GM10248 (cell line): ENCODE data around the gene CNTN4.

Experiments used
- CTCF ChIA-PET: fragments of 300-600 bp; sonication (Branson Sonifier 250); formaldehyde crosslinking; extraction: SDS; loops from one replicate; lab custom pipeline; 2021; ENCODE audit warnings: antibody characterized with exemption; lab: Yijun Ruan, JAX
- POLR2A ChIA-PET: fragments of 350-650 bp; sonication (Branson Sonifier 250); formaldehyde crosslinking; extraction: SDS; loops from one replicate; lab custom pipeline; 2020; ENCODE audit warnings: antibody characterized with exemption; lab: Yijun Ruan, JAX
- DNase-seq: peaks from one replicate; pipeline ENCODE4 v3.0.0; 2012; ENCODE audit errors: extremely low spot score
- CTCF ChIP-seq: IDR thresholded peaks from 2 replicates; pipeline ENCODE4 v1.5.1; 2012; ENCODE audit warnings: mild to moderate bottlenecking, low read depth; ENCODE audit errors: extremely low read depth, missing control alignments, control extremely low read depth

The CNTN4 gene

GRCh38 chr3:2879023-2879422, 780.4 kb downstream of the CNTN4 start:
- ChIA-PET POLR2A (no interaction called here), CTCF (interaction anchor here (1.1 kb wide), 1 partner anchor 39 kb away, joined by 3 read pairs; no protein-coding TSS in a partner anchor)
- no peak for TF ChIP-seq CTCF
- no peak for DNase-seq

GRCh38 chr3:2879587-2879986, 780.9 kb downstream of the CNTN4 start:
- ChIA-PET CTCF (no interaction called here), POLR2A (no interaction called here)
- no peak for TF ChIP-seq CTCF
- no peak for DNase-seq

GRCh38 chr3:2880218-2880756, 781.6 kb downstream of the CNTN4 start:
- ChIA-PET POLR2A (no interaction called here), CTCF (no interaction called here)
- DNase-seq = no peak
- no peak for TF ChIP-seq CTCF

- no peak for TF ChIP-seq CTCF
- ChIA-PET POLR2A (no interaction called here), CTCF (interaction anchor here (0.6 kb wide), 1 partner anchor 1301 kb away, joined by 3 read pairs; no protein-coding TSS in a partner anchor)
- no peak for DNase-seq
These were observed 784.6 kb downstream of the CNTN4 start for GRCh38 chr3:2883283-2883682.

GRCh38 chr3:2888592-2888991, 789.9 kb downstream of the CNTN4 start:
- ChIA-PET CTCF (interaction anchor here (1.4 kb wide), 1 partner anchor 11 kb away, joined by 3 read pairs; no protein-coding TSS in a partner anchor), POLR2A (no interaction called here)
- DNase-seq = no peak
- no peak for TF ChIP-seq CTCF

- TF ChIP-seq CTCF = no peak
- DNase-seq = no peak
- ChIA-PET CTCF (no interaction called here), POLR2A (no interaction called here)
These were observed 791.1 kb downstream of the CNTN4 start for GRCh38 chr3:2889736-2890135.
